HepG2 (cell line): ENCODE data around the gene SPATA25. TPM values are rescaled to one million over a fixed set of nuclear protein-coding genes. Genes with fewer than 3 reads are reported as not detected.
A peak's percentile ranks its signal among the peaks of the same experiment; 100 is the strongest.

Source experiments
- ATAC-seq: fragments of 200-7000 bp; cut with Tn5 transposase; 3 replicates; pipeline ENCODE4 v1.9.1; 2020; ENCODE audit warnings: mild to moderate bottlenecking, moderate library complexity
- BruUV-seq: library from RNA; stranded (reverse); fragments of 400-500 nt; replicated peaks from 2 replicates; lab custom pipeline; 2021; lab: Mats Ljungman, UMichigan
- CTCF ChIA-PET: fragments of 300-600 bp; formaldehyde crosslinking; extraction: SDS; loops from one replicate; lab custom pipeline; 2021; ENCODE audit warnings: low total read pairs, inconsistent platforms, low intra/inter-chr PET ratio; lab: Yijun Ruan, JAX
- POLR2A ChIA-PET: fragments of 350-600 bp; sonication (Branson Sonifier 250); formaldehyde crosslinking; loops from one replicate; lab custom pipeline; 2020; ENCODE audit warnings: antibody characterized with exemption, inconsistent platforms; lab: Yijun Ruan, JAX
- DNase-seq: peaks from one replicate; pipeline ENCODE4 v3.0.0-alpha.2; 2015; ENCODE audit warnings: low spot score
- FAIRE-seq: peaks from 3 replicates; lab custom pipeline; 2011; peaks lifted over from hg19 to GRCh38; lab: Jason Lieb, UNC
- H2AFZ ChIP-seq: one replicate; pipeline ENCODE4 v1.6.1; 2011; ENCODE audit warnings: low read length, inconsistent platforms
- H3K27ac ChIP-seq: fragments of 300-600 bp; 3 replicates; pipeline ENCODE4 v1.8.0; 2011; ENCODE audit warnings: mixed run types, mild to moderate bottlenecking, mixed read lengths, low read length, inconsistent platforms; ENCODE audit not compliant: insufficient read depth; ENCODE audit errors: extremely low read length
- H3K27me3 ChIP-seq, 2 experiments: fragments of 200-600 bp in 1 of 2; 2 replicates in 1 of 2; 3 replicates in 1 of 2; pipeline versions ENCODE4 v1.6.0 to v1.8.0; 2011; ENCODE audit warnings: low read length in 2 of 2, mild to moderate bottlenecking in 2 of 2, moderate library complexity in 2 of 2, inconsistent platforms in 1 of 2; ENCODE audit not compliant: insufficient read depth in 2 of 2, control insufficient read depth in 1 of 2
- H3K36me3 ChIP-seq, 2 experiments: fragments of 200-600 bp in 1 of 2; replicated peaks in 1 of 2; 2 replicates in 1 of 2; 3 replicates in 1 of 2; pipeline versions ENCODE4 v1.5.1 to v1.8.0; 2011; ENCODE audit warnings: low read length in 2 of 2, inconsistent platforms in 1 of 2; ENCODE audit not compliant: insufficient read depth in 2 of 2, control insufficient read depth in 1 of 2
- H3K4me1 ChIP-seq: 2 replicates; pipeline ENCODE4 v1.5.1; 2012; ENCODE audit warnings: low read length, inconsistent platforms; ENCODE audit not compliant: insufficient read depth
- H3K4me2 ChIP-seq: 2 replicates; pipeline ENCODE4 v1.6.0; 2011; ENCODE audit warnings: low read depth, low read length, inconsistent platforms
- H3K4me3 ChIP-seq, 3 experiments: fragments of 200-600 bp in 1 of 3; sonication (generic), shearing (Covaris generic) in 1 of 3; replicated peaks in 1 of 3; 2 replicates each; pipeline ENCODE4 v1.5.1; 2011 to 2016; ENCODE audit warnings: low read length in 3 of 3, inconsistent platforms in 2 of 3, low read depth in 2 of 3, mild to moderate bottlenecking in 2 of 3, control low read depth in 1 of 3, mixed read lengths in 1 of 3; ENCODE audit not compliant: insufficient read depth in 1 of 3
- H3K79me2 ChIP-seq: one replicate; pipeline ENCODE4 v1.6.1; 2011; ENCODE audit warnings: low read length, inconsistent platforms; ENCODE audit not compliant: insufficient read depth
- H3K9ac ChIP-seq: 2 replicates; pipeline ENCODE4 v1.6.0; 2011; ENCODE audit warnings: mild to moderate bottlenecking, low read depth, low read length, inconsistent platforms; ENCODE audit not compliant: insufficient read depth
- H3K9me3 ChIP-seq: 2 replicates; pipeline ENCODE4 v1.5.1; 2012; ENCODE audit warnings: mild to moderate bottlenecking, low read length
- H4K20me1 ChIP-seq: 2 replicates; pipeline ENCODE4 v1.6.0; 2011; ENCODE audit warnings: inconsistent platforms, mild to moderate bottlenecking, low read length, moderate library complexity; ENCODE audit not compliant: insufficient read depth
- ATF5 ChIP-seq: sonication (generic); formaldehyde crosslinking; IDR thresholded peaks from 2 replicates; pipeline ENCODE4 v1.4.0; 2020; ENCODE audit warnings: mild to moderate bottlenecking, low read depth, missing genetic modification reagents
- CHCHD3 ChIP-seq: sonication (generic); formaldehyde crosslinking; IDR thresholded peaks from 2 replicates; pipeline ENCODE4 v1.8.0; 2022; ENCODE audit warnings: mild to moderate bottlenecking, missing genetic modification reagents, moderate library complexity
- HOMEZ ChIP-seq: IDR thresholded peaks from 2 replicates; pipeline ENCODE4 v1.6.1; 2016; ENCODE audit warnings: low read depth
- MIER3 ChIP-seq: IDR thresholded peaks from 2 replicates; pipeline ENCODE4 v1.6.1; 2016; ENCODE audit warnings: missing compliant biosample characterization, borderline replicate concordance
- MTF1 ChIP-seq: sonication (generic); formaldehyde crosslinking; IDR thresholded peaks from 2 replicates; pipeline ENCODE4 v1.5.0; 2020; ENCODE audit warnings: missing genetic modification reagents
- MZF1 ChIP-seq: sonication (generic); formaldehyde crosslinking; IDR thresholded peaks from 2 replicates; pipeline ENCODE4 v1.8.1; 2023; ENCODE audit warnings: mild to moderate bottlenecking, missing genetic modification reagents, borderline replicate concordance
- NR2F2 ChIP-seq: IDR thresholded peaks from 2 replicates; pipeline ENCODE4 v1.6.1; 2012; ENCODE audit warnings: low read depth, inconsistent platforms, borderline replicate concordance
- PHF20 ChIP-seq: sonication (generic); formaldehyde crosslinking; IDR thresholded peaks from 2 replicates; pipeline ENCODE4 v1.5.0; 2020; ENCODE audit warnings: mild to moderate bottlenecking, missing genetic modification reagents
- PHF5A ChIP-seq: IDR thresholded peaks from one replicate; pipeline ENCODE4 v1.6.1; 2018; ENCODE audit warnings: low read depth, missing genetic modification reagents; ENCODE audit not compliant: unreplicated experiment
- REL ChIP-seq: sonication (generic); formaldehyde crosslinking; conservative IDR thresholded peaks from 2 replicates; pipeline ENCODE4 v1.8.0; 2022; ENCODE audit warnings: mild to moderate bottlenecking, missing genetic modification reagents, moderate library complexity
- ZBTB1 ChIP-seq: sonication (generic); formaldehyde crosslinking; IDR thresholded peaks from 2 replicates; pipeline ENCODE4 v1.4.0; 2020; ENCODE audit warnings: missing genetic modification reagents, borderline replicate concordance
- ZNF350 ChIP-seq: sonication (generic); formaldehyde crosslinking; IDR thresholded peaks from 2 replicates; pipeline ENCODE4 v1.4.0; 2020; ENCODE audit warnings: mild to moderate bottlenecking, low read depth, missing genetic modification reagents, borderline replicate concordance
- ZNF7 ChIP-seq: IDR thresholded peaks from 2 replicates; pipeline ENCODE4 v1.6.1; 2016; ENCODE audit warnings: missing biosample characterization, missing genetic modification reagents
- ZNF83 ChIP-seq: sonication (generic); formaldehyde crosslinking; IDR thresholded peaks from 2 replicates; pipeline ENCODE4 v1.4.0; 2020; ENCODE audit warnings: missing genetic modification reagents, mild to moderate bottlenecking, borderline replicate concordance
- ZSCAN30 ChIP-seq: sonication (generic); formaldehyde crosslinking; IDR thresholded peaks from 2 replicates; pipeline ENCODE4 v1.5.0; 2020; ENCODE audit warnings: mild to moderate bottlenecking, missing genetic modification reagents
- WGBS: methylation state at CpG from one replicate; pipeline ENCODE4 v1.1.6; 2017; ENCODE audit warnings: low lambda C conversion rate; 5-methylcytosine and 5-hydroxymethylcytosine counted together
- in situ Hi-C: cut with HindIII; loops from 2 replicates; pipeline ENCODE4 v1.10.0; 2017; ENCODE audit warnings: low pct_unique_long_range_greater_than_20kb; ENCODE audit not compliant: extremely low pct_ligation_motif_present
- intact Hi-C: fragments of 100-400 bp; cut with micrococcal nuclease; formaldehyde crosslinking; loops from one replicate; pipeline ENCODE4 v1.10.0; 2022; ENCODE audit not compliant: unreplicated experiment
- polyA plus RNA-seq, 8 experiments: library from polyadenylated mRNA; depleted of rRNA in 3 of 8; stranded (reverse) in 7 of 8; unstranded in 1 of 8; fragments of >200 nt; fragmentation: Illumina TruSeq in 4 of 8; extraction: Trizol in 4 of 8; gene quantifications; 2 replicates each; pipeline versions ENCODE4 v1.2.1 to v1.2.3, GENCODE V29; 2011 to 2016; ENCODE audit warnings: low read depth in 4 of 8, missing spikeins in 1 of 8, mixed read lengths in 1 of 8; ENCODE audit not compliant: insufficient read depth in 1 of 8
- total RNA-seq, 5 experiments: library from RNA; depleted of rRNA; stranded (reverse); fragments of >200 nt; fragmentation: Illumina TruSeq; extraction: Trizol; gene quantifications; 2 replicates each; pipeline ENCODE4 v1.2.3, GENCODE V29; 2016; ENCODE audit warnings: low read depth in 1 of 5
- TF ChIP-seq, protein P1 (sequence below), 2 experiments: sonication (generic) in 1 of 2; formaldehyde crosslinking in 1 of 2; IDR thresholded peaks; 2 replicates each; pipeline versions ENCODE4 v1.5.1 to v1.6.1; 2011 to 2020; ENCODE audit warnings: borderline replicate concordance in 1 of 2, low read depth in 1 of 2, low read length in 1 of 2, mild to moderate bottlenecking in 1 of 2, missing genetic modification reagents in 1 of 2, moderate library complexity in 1 of 2
- TF ChIP-seq, protein P2 (sequence below): sonication (generic); formaldehyde crosslinking; IDR thresholded peaks from 2 replicates; pipeline ENCODE4 v1.4.0; 2020; ENCODE audit warnings: missing genetic modification reagents, mild to moderate bottlenecking, borderline replicate concordance
- TF ChIP-seq, protein P3 (sequence below): IDR thresholded peaks from 2 replicates; pipeline ENCODE4 v1.6.1; 2012; ENCODE audit warnings: inconsistent platforms

SPATA25 gene
- total and polyA plus RNA-seq, 2 of the 13 experiments (the other 11 are each of a cell fraction or from before 2014, with no cell fraction given), result 4.8 to 7.6 TPM

GRCh38 chr20:45925821-45926506, 38.5 kb upstream of the SPATA25 start:
- no peaks in the 10 kb centered on the region; a peak in 1 of 5 replicates for H3K27me3 ChIP-seq
- no peaks in the 10 kb centered on the region for H3K36me3 ChIP-seq
- H3K4me2 ChIP-seq, result peak overlapping the region; percentile 68
- no peak overlapping the region for H2AFZ ChIP-seq
- no peaks in the 10 kb centered on the region for H3K9me3 ChIP-seq
- no peaks in the 10 kb centered on the region for H4K20me1 ChIP-seq
- H3K79me2 ChIP-seq, result no peaks in the 10 kb centered on the region
- WGBS, result 3% methylated on average over 9 of the region's 9 CpGs
- DNase-seq (peak; percentile 58), ATAC-seq (peak; percentile 19), FAIRE-seq (no peak)
- H3K27ac ChIP-seq, result peak overlapping the region; percentile 41
- CTCF ChIA-PET, result no interaction called here
- in situ Hi-C loops (no loop called here), intact Hi-C loops (loop anchor here (2.0 kb wide), 2 partner anchors 17 to 35 kb away; partner anchors contain the start of genes CTSA and NEURL2)
- peak overlapping the region in 1 of 3 experiments; percentile 51; a peak in 2 of 6 replicates for H3K4me3 ChIP-seq
- H3K4me1 ChIP-seq, result peaks cover 79% of the 10 kb centered on the region
- peak overlapping the region; percentile 20 for H3K9ac ChIP-seq
- POLR2A ChIA-PET, result interaction anchor here (0.6 to 6.0 kb wide), 15 partner anchors 8 to 749 kb away, joined by 3 to 100 read pairs (median 11); partner anchors contain the start of genes ACOT8, CTSA, NEURL2 and PCIF1
- no TSS peak for BruUV-seq
- TF ChIP-seq PHF20 (CRISPR knock-in tag) (no peak; the same call in 1 of the 2 replicates), ZNF7 (CRISPR knock-in tag) (no peak), ATF5 (CRISPR knock-in tag) (no peak), ZSCAN30 (CRISPR knock-in tag) (no peak), ZBTB1 (CRISPR knock-in tag) (no peak), ZNF350 (CRISPR knock-in tag) (peak; percentile 42; the same call in 1 of the 2 replicates), HOMEZ (CRISPR knock-in tag) (no peak), MIER3 (CRISPR knock-in tag) (no peak), MZF1 (no peak), ZNF83 (no peak), CHCHD3 (no peak), PHF5A (CRISPR knock-in tag) (no peak), MTF1 (CRISPR knock-in tag) (no peak), NR2F2 (no peak), REL (CRISPR knock-in tag) (no peak)
- TF ChIP-seq, protein P1, sequence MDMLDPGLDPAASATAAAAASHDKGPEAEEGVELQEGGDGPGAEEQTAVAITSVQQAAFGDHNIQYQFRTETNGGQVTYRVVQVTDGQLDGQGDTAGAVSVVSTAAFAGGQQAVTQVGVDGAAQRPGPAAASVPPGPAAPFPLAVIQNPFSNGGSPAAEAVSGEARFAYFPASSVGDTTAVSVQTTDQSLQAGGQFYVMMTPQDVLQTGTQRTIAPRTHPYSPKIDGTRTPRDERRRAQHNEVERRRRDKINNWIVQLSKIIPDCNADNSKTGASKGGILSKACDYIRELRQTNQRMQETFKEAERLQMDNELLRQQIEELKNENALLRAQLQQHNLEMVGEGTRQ (IDR thresholded peaks at IDR 0.05; ENCODE audit: low read depth, low read length), result no peak
- TF ChIP-seq, protein P1 (CRISPR knock-in tag; IDR thresholded peaks at IDR 0.05; ENCODE audit: borderline replicate concordance), result peak; percentile 35; the same call in 1 of the 2 replicates
- TF ChIP-seq, protein P2, sequence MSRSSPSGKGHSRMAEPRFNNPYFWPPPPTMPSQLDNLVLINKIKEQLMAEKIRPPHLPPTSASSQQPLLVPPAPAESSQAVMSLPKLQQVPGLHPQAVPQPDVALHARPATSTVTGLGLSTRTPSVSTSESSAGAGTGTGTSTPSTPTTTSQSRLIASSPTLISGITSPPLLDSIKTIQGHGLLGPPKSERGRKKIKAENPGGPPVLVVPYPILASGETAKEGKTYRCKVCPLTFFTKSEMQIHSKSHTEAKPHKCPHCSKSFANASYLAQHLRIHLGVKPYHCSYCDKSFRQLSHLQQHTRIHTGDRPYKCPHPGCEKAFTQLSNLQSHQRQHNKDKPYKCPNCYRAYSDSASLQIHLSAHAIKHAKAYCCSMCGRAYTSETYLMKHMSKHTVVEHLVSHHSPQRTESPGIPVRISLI (CRISPR knock-in tag), result no peak
- TF ChIP-seq, protein P3, sequence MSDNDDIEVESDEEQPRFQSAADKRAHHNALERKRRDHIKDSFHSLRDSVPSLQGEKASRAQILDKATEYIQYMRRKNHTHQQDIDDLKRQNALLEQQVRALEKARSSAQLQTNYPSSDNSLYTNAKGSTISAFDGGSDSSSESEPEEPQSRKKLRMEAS, result no peak
